Right forelimb (tissue), 1 donor: ENCODE results near the gene PDE11A.
A peak's percentile ranks its signal among the peaks of the same experiment; 100 is the strongest.

Source experiments
- DNase-seq: peaks from one replicate; pipeline ENCODE4 v3.0.0-alpha.2; 2018

The PDE11A gene

DNA sequence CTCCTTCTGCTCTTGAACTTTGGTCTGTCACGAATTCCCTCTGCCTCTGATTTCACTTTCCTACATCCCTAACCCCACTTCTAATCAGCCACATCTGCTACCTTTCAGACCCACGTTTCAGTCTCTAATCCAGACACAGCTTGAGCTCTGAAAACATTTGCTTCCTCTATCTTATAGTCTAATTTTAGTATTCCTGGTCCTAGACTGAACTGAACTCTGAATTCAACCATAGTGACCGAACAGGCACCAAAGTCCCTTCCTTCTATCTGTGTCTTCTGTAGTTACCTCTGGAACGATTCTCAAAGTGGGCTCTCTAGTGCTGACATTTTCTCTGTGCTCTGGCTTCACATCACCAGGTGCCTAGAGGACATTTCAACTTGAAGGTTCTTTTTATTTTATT lies 156.2 kb downstream of the PDE11A start:
- no peak for DNase-seq

DNA sequence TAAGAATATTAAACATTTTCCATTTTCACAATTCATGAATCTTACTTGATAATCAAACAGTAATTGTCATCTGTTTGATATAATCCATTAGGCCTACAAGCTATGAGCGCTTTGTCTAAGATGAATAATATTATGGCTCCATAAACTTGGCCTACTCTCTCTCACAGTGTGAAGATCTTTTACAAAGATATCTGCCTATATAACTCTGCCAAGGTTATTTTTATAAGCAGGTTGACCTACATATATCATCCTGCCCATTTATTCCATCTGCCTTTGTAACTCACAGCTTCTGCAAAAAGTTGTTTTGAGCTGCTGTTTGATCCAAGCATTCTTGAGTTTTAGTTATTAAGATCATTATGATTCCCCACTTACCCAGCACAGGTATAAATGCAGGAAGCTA lies 158.3 kb downstream of the PDE11A start:
- no peak for DNase-seq

DNA sequence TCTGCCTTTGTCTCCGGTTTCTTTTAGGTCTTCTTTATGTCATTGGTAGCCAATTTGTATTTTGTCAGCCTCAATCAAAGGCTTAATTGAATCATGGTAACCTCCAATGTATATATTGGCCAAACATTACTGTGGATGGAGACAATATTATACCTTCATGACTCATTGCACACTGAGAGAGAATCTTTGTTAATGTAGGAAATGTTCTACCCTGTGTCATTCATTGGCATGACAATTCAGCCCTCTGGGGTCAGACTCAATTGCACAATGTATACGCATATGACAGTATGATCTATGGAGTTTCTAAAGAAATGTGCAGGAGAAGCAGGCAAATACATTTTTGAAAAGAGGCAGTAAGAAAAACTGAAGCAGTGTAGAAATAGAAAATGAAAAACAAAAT lies 162.6 kb downstream of the PDE11A start:
- DNase-seq: no peak

DNA sequence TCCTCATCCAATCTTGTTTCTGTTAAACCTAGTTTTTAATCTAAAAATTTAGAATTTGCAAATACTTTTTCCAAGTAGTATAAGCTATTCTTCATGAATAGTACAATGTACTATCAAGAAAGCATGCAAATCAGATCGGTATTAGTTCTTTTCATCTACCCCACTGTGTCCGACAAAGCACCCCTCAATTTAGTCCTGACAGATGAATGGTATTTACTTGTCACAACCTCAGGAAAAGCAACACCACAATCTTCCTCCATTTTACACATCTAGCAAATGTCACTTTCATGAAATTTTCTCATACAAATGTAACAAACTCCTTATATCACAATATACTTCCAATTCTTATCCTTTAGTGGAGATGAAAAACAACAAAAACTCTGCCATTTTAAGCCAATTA lies 163.8 kb downstream of the PDE11A start:
- no peak for DNase-seq

GRCh38 chr2:177908182-177908581 lies 164.4 kb downstream of the PDE11A start:
- DNase-seq: no peak

DNA sequence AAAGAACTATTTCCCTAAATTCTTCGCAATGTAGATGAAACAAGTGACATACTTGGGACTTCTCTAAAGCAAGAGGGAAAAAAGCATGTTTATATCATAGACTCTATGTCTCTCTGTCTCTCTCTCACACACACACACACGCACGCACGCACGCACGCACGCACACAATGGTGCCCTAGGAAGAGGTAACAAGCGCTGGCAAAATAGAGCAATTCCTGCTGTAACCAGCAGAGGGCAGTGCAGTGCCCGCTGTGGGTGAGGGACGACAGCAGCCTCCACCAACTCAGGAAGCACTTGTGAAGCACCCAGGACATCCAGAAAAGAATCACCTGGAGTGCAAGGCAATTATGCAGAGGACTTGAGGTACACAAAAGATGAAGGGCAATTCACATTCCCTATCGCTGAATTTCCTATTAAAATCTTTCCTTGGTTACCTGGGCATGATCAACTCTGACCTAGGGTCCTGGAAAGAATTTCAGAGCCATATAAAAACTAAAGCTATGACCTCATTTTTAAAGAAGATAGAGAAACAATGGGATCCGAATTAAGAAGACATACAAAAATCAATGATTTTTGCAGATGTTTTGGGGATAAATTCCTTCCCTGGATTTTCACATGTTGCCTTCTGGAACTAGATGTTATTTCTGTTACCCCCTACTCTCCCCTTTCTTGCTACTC lies 166.4 kb downstream of the PDE11A start:
- peak; percentile 57 for DNase-seq

DNA sequence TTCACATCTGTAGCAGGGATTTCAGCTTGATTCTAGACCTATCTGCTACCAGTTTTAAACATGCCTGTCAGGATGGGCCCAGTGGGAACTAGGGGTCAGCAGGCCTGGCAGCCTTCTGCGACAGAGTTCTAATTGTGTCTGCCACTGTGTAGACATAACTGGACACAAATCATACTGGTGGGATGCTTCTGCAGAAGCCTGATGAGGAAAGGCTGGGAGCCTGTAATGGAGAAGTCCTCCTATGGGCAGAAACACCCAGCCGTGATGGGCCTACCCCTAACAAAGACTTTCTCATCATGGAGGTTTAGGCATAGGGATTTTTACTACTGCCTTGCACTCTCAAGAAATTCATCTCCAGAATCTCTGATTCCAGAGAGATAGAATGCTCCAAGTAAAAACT lies 166.9 kb downstream of the PDE11A start:
- no peak for DNase-seq

- DNase-seq: no peak
Observed at GRCh38 chr2:177902395-177903163, 170.0 kb downstream of the PDE11A start.

GRCh38 chr2:177900082-177900481 lies 172.5 kb downstream of the PDE11A start:
- DNase-seq: no peak

DNA sequence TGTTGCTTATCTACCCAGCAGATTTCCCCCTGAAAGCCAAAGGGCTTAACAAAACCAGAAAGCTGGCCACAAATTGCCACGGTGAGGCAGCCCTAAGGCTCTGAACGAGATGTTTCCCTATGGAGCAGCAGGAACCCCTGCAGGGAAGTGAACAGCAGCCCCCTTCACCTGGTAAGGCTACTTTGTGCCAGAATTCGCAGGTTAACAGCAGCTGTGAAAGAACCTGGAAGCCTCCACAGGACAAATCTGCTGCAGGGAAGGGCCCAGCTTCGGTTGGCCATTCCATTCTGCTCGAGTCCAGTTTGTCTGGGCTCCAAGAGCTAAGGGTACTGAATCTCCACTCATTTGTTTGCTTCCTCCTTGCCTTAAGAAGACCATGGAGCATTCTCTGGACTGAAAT lies 175.3 kb downstream of the PDE11A start:
- DNase-seq: no peak

- no peak for DNase-seq
Observed at GRCh38 chr2:177896587-177896986, 176.0 kb downstream of the PDE11A start.

DNA sequence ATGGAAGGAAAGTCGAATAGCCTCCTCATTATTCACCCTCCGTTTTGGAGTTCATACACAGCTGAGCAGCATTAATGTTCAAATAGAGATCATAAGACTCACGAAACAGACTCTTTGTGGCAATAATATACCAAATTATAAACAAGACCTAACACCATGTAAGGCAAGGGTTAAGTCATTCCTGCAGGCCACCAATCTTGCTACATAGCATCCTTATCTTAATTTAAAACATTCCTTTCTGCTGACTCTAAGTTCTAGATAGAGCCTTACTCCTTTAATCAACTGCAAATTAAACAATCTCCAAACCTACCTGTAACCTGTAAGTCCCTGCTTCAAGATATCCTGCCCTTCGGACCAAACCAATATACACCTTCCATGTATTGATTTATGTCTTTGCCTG lies 178.0 kb downstream of the PDE11A start:
- DNase-seq: no peak

- DNase-seq: no peak
Observed at GRCh38 chr2:177893880-177894279, 178.7 kb downstream of the PDE11A start.

DNA sequence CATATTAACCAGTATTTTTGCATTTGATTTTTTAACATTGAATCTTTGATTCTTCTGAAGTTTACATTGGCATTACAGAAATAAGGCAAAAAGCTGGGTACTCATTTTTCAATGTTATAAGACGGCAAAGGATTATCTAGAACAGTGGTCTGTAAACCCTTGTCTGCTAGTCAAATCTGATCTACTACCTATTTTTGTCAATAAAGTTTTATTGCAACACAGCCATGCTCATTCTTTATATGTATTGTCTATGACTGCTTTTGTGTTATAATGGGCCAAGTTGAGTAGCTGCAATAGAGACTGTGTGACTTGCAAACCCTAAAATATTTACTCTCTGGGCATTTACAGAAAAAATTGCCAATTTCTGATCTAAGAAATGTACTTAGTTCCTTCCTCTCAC lies 181.0 kb downstream of the PDE11A start:
- no peak for DNase-seq

GRCh38 chr2:177889818-177890460 lies 182.6 kb downstream of the PDE11A start:
- no peak for DNase-seq

DNA sequence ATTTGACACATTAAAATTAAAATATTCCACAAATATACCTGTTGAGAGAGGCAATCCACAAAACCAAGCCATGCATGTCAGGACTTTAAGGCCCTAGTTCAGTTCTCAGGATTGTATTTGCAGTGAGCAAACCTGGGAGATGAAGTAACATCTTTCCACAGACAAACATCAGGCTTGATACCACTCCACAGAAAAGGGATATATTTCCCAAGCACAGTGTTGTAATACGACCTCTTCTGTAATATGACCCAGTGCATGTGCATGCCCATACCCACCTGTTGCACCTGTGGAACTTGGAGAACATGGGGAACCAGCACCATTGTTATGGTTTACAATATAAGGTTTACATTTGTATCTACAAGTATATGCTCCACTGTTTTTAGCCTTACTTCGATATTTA lies 184.0 kb downstream of the PDE11A start:
- no peak for DNase-seq

GRCh38 chr2:177887722-177888121 lies 184.9 kb downstream of the PDE11A start:
- no peak for DNase-seq

GRCh38 chr2:177886824-177887223 lies 185.8 kb downstream of the PDE11A start:
- no peak for DNase-seq

DNA sequence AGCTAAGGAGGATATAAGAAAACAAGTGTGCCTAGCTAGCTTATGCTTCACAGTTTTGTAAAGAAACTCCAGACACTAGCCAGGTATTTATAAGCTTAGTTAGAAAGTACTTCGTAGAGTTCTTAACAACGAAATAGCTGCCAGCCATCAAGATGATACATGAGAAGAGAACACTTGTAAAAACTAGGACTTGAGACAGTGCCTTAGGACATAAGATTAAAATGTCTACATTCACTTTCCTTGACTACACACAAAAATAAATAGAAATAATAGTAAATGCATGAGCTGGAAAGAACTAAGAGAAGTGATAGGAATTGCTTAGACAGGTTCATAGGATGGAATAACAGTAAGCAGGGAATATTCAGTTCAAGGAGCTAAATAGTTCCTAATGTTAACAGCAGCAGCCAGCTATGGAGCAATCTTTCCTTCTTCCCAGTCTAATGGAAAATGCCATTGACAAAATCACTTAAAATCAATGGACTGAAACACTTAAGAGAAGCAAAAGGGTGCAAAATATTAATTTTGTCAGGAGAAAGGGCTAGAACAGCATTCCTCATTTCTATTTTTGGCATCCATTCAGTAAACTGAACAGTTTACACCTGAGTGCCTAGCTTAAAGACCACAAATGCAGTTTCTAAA lies 186.6 kb downstream of the PDE11A start:
- no peak for DNase-seq

DNA sequence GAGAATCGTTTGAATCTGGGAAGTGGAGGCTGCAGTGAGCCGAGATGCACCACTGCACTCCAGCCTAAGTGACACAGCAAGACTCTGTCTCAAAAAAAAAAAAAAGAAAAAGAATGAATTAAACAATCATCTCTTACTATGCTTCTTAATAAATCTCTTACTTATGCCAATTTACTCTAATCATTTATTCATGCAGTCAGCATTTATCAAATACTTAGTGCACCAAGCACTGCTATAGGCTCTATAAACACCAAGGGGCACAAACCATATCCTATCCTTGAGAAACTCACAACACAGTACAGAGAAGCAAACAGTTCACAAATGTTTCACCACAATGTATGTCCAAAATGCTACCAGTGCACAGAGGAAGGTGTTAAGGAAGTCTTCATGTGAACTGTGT lies 189.4 kb downstream of the PDE11A start:
- DNase-seq: no peak

- no peak for DNase-seq
Observed at GRCh38 chr2:177882501-177882900, 190.1 kb downstream of the PDE11A start.

GRCh38 chr2:177881921-177882320 lies 190.7 kb downstream of the PDE11A start:
- no peak for DNase-seq

- DNase-seq: no peak
Observed at GRCh38 chr2:177881008-177881747, 191.4 kb downstream of the PDE11A start.
